ENCODE measurements around the gene LY6G6D. TPM values are rescaled to one million over a fixed set of nuclear protein-coding genes. Genes with fewer than 3 reads are reported as not detected.

LY6G6D gene
- total and polyA plus RNA-seq, 2 of the 13 experiments (the other 11 are each of a cell fraction or from before 2014, with no cell fraction given), result not detected

DNA sequence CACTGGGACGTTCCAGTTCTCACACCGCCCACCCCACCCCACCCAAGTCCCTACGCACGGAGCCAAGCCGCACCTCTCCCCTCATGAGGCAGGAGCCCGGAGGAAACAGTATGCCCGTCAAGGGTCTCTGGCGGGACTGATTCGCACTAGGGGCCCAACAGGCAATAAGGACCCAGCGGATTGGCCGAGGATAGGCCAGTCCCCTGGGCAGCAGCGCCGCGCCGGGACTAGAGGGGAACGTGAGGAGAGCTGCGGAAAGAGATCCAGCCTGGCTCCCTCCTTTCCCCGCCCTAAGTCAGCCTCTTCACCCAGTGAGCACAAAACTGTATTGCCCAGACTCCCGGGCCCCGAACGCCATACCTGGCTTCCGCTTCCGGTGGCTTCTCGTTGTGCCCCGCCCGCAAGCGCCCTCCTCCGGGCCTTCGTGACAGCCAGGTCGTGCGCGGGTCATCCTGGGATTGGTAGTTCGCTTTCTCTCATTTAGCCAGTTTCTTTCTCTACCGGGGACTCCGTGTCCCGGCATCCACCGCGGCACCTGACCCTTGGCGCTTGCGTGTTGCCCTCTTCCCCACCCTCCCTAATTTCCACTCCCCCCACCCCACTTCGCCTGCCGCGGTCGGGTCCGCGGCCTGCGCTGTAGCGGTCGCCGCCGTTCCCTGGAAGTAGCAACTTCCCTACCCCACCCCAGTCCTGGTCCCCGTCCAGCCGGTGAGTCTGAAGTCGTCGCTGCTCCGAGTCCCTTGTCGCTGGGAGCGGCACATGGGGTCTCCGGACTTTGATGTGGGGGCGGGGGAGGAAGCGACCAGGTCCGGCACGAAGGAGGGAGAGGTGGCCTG, 49.4 kb upstream of the LY6G6D start, which contains the start of gene CSNK2B (continued):
- peak; percentile 82 for TF ChIP-seq PHF20 (CRISPR knock-in tag; IDR thresholded peaks at IDR 0.05)
- peak; percentile 87 for TF ChIP-seq MAZ (IDR thresholded peaks at IDR 0.05; ENCODE audit: borderline replicate concordance, low read depth, low read length)
- TF ChIP-seq MAZ (CRISPR knock-in tag; IDR thresholded peaks at IDR 0.05; ENCODE audit: low read depth), result peak; percentile 66
- TF ChIP-seq, protein P1, sequence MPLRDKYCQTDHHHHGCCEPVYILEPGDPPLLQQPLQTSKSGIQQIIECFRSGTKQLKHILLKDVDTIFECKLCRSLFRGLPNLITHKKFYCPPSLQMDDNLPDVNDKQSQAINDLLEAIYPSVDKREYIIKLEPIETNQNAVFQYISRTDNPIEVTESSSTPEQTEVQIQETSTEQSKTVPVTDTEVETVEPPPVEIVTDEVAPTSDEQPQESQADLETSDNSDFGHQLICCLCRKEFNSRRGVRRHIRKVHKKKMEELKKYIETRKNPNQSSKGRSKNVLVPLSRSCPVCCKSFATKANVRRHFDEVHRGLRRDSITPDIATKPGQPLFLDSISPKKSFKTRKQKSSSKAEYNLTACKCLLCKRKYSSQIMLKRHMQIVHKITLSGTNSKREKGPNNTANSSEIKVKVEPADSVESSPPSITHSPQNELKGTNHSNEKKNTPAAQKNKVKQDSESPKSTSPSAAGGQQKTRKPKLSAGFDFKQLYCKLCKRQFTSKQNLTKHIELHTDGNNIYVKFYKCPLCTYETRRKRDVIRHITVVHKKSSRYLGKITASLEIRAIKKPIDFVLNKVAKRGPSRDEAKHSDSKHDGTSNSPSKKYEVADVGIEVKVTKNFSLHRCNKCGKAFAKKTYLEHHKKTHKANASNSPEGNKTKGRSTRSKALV (CRISPR knock-in tag; IDR thresholded peaks at IDR 0.05), result no peak
- TF ChIP-seq ZBTB1 (CRISPR knock-in tag; IDR thresholded peaks at IDR 0.05; ENCODE audit: borderline replicate concordance), result no peak
- TF ChIP-seq KAT8 (CRISPR knock-in tag; IDR thresholded peaks at IDR 0.05), result peak; percentile 94
- peak; percentile 82 for TF ChIP-seq ZMAT3 (CRISPR knock-in tag; conservative IDR thresholded peaks at IDR 0.05)
- no peak; the same call in none of the 2 replicates for TF ChIP-seq DNMT3B (CRISPR knock-in tag; conservative IDR thresholded peaks at IDR 0.05)
- TF ChIP-seq, protein P2, sequence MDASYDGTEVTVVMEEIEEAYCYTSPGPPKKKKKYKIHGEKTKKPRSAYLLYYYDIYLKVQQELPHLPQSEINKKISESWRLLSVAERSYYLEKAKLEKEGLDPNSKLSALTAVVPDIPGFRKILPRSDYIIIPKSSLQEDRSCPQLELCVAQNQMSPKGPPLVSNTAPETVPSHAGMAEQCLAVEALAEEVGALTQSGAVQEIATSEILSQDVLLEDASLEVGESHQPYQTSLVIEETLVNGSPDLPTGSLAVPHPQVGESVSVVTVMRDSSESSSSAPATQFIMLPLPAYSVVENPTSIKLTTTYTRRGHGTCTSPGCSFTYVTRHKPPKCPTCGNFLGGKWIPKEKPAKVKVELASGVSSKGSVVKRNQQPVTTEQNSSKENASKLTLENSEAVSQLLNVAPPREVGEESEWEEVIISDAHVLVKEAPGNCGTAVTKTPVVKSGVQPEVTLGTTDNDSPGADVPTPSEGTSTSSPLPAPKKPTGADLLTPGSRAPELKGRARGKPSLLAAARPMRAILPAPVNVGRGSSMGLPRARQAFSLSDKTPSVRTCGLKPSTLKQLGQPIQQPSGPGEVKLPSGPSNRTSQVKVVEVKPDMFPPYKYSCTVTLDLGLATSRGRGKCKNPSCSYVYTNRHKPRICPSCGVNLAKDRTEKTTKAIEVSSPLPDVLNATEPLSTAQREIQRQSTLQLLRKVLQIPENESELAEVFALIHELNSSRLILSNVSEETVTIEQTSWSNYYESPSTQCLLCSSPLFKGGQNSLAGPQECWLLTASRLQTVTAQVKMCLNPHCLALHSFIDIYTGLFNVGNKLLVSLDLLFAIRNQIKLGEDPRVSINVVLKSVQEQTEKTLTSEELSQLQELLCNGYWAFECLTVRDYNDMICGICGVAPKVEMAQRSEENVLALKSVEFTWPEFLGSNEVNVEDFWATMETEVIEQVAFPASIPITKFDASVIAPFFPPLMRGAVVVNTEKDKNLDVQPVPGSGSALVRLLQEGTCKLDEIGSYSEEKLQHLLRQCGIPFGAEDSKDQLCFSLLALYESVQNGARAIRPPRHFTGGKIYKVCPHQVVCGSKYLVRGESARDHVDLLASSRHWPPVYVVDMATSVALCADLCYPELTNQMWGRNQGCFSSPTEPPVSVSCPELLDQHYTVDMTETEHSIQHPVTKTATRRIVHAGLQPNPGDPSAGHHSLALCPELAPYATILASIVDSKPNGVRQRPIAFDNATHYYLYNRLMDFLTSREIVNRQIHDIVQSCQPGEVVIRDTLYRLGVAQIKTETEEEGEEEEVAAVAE (CRISPR knock-in tag; IDR thresholded peaks at IDR 0.05; ENCODE audit: borderline replicate concordance), result peak; percentile 98
- TF ChIP-seq CBX1 (IDR thresholded peaks at IDR 0.05; ENCODE audit: low read depth), result no peak
- TF ChIP-seq ZNF160 (CRISPR knock-in tag; IDR thresholded peaks at IDR 0.05), result no peak; the same call in 1 of the 2 replicates
- TF ChIP-seq NFE2 (CRISPR knock-in tag; IDR thresholded peaks at IDR 0.05), result no peak
- peak; percentile 83 for TF ChIP-seq TOPORS (CRISPR knock-in tag; IDR thresholded peaks at IDR 0.05)
- TF ChIP-seq TAF1 (CRISPR knock-in tag; IDR thresholded peaks at IDR 0.05), result peak; percentile 83
- TF ChIP-seq NFE2L2 (IDR thresholded peaks at IDR 0.05; ENCODE audit: low read length), result 0 out of 2 replicates have a peak, but pooled peaks have one; percentile 15
- TF ChIP-seq ZNF746 (CRISPR knock-in tag; IDR thresholded peaks at IDR 0.05), result peak; percentile 89
- TF ChIP-seq, protein P3, sequence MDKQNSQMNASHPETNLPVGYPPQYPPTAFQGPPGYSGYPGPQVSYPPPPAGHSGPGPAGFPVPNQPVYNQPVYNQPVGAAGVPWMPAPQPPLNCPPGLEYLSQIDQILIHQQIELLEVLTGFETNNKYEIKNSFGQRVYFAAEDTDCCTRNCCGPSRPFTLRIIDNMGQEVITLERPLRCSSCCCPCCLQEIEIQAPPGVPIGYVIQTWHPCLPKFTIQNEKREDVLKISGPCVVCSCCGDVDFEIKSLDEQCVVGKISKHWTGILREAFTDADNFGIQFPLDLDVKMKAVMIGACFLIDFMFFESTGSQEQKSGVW (CRISPR knock-in tag; IDR thresholded peaks at IDR 0.05; ENCODE audit: borderline replicate concordance), result no peak
- TF ChIP-seq, protein P4, sequence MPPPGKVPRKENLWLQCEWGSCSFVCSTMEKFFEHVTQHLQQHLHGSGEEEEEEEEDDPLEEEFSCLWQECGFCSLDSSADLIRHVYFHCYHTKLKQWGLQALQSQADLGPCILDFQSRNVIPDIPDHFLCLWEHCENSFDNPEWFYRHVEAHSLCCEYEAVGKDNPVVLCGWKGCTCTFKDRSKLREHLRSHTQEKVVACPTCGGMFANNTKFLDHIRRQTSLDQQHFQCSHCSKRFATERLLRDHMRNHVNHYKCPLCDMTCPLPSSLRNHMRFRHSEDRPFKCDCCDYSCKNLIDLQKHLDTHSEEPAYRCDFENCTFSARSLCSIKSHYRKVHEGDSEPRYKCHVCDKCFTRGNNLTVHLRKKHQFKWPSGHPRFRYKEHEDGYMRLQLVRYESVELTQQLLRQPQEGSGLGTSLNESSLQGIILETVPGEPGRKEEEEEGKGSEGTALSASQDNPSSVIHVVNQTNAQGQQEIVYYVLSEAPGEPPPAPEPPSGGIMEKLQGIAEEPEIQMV (CRISPR knock-in tag; IDR thresholded peaks at IDR 0.05; ENCODE audit: low read depth), result peak; percentile 90
- no peak for TF ChIP-seq ZNF20 (CRISPR knock-in tag; IDR thresholded peaks at IDR 0.05)
- TF ChIP-seq AGO1 (IDR thresholded peaks at IDR 0.05; ENCODE audit: low read depth, low read length, poor library complexity, severe bottlenecking), result peak; percentile 91
- TF ChIP-seq, protein P5, sequence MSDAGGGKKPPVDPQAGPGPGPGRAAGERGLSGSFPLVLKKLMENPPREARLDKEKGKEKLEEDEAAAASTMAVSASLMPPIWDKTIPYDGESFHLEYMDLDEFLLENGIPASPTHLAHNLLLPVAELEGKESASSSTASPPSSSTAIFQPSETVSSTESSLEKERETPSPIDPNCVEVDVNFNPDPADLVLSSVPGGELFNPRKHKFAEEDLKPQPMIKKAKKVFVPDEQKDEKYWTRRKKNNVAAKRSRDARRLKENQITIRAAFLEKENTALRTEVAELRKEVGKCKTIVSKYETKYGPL (CRISPR knock-in tag; IDR thresholded peaks at IDR 0.05), result no peak

Measured in HepG2 (cell line).